NCI-H146 (cell line): ENCODE data around the gene OXSR1.

Source experiments
- DNase-seq: peaks from one replicate; lab custom pipeline; 2025; lab: John Stamatoyannopoulos, UW

Gene OXSR1

DNA sequence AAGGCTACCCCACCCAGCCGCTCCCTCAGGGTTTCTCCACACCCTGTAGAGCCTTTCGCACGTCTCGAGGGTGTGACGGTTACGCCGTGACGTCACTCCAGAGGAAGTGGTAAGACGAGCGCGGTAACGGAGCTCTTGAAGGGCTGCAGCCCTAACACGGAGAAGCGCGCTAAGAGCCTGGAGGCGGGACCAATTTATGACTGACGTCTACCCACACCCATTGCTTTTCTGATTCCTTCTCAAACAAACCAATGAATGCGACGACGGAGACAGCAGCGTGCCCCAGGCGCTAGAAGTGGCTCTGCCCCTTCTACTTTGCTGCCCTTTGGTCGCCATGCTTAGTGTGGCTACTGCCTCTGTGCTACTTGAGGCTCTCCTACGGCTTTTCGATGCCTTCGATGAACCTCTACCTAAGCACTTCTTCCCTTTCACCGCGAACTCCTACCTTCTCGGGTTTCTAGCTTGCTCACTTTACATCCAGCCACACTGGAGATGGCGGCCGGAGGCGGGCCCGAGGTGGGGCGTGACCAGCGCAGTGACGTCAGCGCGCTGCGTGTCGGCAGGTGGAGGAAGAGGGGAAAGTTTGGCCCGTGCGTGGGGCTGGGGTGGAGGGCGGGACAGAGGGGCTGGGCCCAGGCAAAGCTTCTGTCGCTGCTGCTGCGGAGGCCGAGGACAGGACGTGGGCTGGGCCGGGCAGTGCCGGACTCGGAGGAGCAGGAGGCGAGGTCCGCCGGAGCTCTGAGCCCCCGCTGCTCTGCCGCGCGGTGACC is at the start of gene OXSR1:
Gene OXSR1, plus strand, starts transcription at position 586 of the 770 bp plus-strand sequence. CDS start 340 bp downstream, outside the sequence.
- DNase-seq, result peak; percentile 99

DNA sequence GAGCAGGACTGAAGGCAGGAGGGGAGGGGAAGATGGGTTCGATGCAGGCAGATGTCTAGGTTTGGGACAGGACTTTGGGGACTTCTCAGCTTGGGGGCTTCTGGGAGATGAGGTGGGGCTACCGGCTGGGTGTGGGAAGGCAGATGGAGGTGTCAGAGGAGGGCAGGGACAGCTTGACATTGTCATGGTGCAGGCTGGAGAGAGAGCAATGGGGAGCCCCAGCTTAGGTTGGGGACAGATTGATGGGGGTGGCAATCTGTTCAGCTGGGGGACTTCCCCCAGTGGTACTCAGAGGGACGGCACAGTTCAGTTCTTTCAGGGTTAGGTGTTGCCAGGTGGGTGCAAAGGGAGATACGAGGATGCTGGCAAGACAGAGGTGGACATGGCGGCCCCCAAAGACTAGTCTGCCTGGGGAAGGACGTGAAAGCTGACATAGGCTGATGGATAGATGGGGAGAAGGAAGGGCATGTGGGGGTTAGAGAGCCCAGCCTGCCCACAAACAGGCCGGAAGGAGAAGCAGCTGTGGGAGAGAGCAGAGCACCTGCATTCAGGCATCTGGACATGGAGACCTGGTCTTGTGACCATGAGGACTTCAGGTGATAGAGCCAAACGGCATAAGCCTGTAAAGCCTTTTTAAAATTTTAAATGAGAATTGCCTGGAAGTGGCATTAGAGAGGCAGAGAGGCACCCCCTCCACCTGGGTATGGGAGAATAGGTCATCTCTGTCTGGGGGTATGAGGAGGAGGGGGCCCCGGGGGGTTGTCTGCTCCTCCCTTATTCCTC is 49.5 kb upstream of the OXSR1 start:
- no peak for DNase-seq

DNA sequence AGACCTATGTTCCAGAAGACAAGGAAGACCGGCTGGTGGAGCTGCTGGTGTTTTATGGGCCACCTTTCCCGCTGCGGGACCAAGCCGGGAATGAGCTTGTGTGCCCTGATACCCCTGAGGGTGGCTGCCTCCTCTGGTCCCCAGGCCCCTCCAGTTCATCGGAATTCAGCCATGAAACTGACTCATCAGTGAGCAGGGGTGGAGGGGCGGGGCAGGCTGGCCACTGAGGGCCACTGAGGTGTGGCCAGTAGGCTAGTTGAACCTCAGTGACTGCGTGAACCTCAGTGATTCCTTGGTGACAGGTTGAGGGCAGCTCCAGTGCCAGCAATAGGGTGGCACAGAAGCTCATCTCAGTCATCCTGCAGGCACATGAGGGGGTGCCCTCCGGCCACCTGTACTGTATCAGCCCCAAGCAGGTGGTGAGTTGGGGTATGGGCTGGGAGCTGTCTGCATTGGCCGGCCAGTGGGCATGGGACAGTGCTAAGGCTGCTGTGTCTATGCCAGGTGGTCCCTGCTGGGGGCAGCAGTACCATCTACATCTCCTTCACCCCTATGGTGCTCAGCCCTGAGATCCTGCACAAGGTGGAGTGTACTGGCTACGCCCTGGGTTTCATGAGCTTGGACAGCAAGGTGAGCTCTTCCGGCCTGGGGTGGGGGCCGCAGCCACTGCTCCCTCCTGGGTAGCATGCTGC is 48.7 kb upstream of the OXSR1 start:
- DNase-seq, result no peak

DNA sequence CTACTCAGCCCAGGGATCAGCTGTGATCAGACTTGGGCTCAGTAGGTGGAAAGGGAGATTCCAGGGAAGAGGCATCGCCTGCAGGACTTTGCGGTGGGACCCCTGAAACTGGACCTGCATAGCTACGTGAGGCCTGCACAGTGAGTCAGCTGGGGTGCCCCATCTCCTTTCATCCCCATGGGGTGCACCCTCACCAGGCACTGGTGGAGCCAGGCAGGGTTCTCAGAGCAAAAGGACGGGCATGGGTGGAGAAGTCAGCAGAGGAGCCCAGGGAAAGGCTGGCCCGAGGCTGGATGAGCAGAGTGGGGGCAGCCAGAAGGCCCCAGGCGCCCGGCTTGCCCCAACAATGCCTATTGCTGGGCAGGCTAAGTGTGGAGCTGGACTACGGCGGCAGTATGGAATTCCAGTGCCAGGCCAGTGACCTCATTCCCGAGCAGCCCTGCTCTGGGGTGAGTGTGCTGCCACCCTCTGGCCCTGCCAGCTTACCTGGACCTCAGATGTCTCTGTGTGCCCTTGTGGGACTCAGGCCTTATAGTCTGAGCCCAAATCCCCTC is 48.1 kb upstream of the OXSR1 start:
- no peak for DNase-seq

DNA sequence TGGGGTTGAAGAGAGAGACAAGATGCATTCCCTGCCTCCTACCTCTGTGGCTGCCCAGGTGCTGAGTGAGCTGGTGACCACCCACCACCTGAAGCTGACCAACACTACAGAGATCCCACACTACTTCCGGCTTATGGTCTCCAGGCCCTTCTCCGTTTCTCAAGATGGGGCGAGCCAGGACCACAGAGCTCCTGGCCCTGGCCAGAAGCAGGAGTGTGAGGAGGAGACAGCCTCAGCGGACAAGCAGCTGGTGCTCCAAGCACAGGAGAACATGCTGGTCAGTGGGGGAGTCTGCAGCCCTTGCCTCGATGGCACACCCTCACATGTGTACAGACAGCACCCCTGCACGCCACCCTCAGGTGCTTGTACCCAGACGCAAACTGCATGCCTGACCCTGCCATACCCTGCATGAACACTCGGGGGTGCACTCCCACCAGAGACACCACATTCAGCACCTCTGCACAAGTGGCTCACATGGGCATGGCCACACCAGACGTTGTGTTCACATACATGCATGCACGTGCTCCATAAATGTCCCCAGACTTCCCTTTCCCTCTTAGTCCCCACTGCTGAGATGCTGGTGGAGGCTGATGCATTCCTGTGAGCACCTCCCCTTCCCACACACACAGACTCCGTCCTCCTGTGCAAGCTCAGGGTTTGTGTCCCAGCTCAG is 47.5 kb upstream of the OXSR1 start:
- peak; percentile 19 for DNase-seq

DNA sequence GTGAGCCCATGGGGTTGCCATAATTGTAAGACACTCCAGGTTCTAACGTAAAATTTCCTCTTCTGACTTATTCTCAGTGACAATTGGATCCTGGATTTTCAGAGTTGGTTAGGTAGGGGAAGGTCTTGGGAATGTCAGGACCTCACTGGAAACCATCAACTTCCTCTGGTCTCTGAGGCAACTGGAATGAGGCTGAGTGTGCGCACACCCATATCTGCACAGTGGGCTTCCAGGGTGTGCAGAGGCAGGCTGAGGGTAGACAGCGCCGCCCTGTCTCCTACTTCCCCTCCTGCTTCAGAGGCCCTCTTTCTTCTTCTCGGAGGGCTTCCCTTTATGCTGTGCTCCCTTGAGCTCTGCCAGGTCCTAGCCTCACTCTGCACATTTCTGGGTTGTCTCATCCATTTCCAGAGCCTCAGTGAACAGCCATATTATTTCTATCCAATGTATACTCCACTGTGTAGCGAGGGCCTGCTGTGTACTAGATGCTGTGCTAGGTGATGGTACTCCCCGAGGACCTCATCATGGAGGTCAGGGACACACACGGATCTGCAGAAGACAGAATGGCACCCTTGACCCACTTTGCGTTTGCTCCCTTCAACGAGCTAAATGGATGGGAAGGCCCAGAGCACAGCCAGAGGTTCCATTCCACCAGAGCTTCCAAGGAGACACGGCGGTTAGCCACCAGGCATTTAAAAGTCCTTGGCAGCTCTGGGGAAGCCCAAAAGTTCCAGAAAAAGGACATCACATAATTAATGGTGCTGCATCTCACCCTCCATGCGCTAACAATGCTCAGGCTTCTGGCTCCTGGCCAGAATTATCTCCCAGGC is 46.7 kb upstream of the OXSR1 start:
- DNase-seq, result no peak

DNA sequence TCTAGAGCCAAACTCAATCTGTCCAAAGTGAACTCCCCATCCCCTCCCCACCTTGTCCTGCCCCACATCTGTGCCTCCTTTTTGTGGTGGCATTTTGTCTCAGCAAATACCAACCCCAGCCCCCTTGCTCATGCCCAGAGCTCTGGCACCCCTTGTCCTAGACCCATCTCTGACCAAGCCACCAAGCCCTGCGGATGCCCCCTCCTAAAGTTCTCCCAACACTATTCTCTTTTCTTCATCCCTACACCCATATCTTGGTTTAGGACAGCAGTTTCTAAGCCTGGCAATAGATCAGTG is 46.1 kb upstream of the OXSR1 start:
- DNase-seq, result no peak

DNA sequence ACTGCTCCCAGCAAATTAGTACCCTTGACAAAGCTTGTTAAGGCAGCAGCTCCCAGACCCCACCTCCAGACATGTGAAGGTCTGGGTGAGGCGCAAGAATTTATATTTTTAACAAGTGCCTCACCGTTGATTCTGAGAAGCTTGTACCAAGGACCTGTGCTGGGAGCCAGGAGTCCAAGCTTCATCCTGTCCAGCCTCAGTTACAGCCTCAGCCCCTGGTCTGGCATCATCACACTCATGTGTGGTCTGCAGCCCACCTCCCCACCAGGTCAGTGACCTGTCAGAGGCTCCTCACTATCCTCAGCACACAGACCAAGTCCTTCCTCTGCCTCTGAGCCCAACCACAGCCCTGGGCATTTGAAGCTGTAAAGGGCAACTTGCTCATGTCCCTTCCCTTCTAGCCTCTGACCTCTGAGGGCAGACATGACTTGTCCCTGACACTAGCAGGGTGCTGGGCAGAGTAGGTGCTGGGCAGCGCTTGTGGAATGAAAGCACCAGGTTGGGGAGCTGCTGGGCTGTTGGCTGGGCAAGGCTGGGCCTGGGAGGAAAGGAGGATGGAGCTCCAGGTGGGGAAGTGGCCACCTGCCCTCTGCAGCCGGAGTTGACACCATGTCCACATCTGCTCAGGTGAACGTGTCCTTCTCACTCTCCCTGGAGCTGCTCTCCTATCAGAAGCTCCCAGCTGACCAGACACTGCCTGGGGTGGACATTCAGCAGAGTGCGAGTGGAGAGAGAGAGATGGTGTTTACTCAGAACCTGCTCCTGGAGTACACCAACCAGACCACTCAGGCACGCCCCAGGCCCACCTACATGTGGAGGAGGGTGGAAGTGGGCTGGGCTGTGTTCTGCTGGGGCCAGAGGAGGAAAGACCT is 45.3 kb upstream of the OXSR1 start:
- DNase-seq, result no peak

DNA sequence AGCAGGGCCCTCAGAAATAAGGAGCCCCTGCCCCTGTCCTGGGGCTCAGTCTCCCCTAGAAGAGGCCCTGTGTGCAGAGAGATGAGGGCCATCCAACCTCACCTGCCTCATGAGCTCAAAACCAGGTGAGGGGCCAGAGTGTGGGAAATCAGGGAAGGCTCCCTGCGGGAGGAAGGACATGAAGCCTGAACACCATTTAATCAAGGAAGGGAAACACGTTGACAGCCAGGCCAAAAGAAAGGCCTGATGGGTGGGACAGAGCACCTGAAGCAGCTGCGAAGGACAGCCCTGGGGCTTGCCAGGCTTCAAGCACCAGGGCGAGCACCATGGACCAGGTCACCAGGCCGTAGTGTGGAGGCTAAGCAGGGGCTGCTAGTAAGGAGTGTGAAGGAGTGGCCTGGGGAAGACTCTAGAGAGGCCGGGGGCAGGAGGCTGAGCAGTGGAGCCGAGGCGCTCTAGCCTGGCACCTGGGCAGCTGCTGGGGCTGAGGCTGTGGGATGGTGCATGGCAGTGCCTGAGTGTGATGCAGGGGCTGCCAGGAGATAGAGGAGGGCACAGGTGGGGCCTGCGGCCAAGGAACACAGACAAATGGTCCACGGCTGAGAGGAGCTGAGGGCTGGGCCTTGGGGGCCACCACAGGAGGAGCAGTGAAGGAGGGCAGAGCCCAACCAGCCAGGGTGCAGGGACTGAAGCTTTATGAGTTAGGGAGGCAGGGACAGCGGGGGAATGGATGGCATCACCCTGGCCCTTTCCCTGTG is 44.5 kb upstream of the OXSR1 start:
- DNase-seq, result no peak

DNA sequence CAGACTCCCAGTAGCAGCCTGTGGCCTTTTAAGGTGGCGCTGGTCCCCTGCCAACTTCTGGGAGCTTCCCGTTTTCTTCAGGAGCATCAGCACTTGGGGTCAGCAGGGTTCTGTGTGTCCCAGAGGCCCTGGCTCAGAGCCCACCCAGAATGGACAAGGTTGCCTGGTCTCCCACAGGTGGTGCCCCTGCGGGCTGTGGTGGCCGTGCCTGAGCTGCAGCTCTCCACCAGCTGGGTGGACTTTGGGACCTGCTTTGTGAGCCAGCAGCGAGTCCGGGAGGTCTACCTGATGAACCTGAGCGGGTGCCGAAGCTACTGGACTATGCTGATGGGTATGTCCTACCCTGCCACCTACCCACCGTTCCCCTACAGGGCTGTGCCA is 43.9 kb upstream of the OXSR1 start:
- DNase-seq, result no peak

DNA sequence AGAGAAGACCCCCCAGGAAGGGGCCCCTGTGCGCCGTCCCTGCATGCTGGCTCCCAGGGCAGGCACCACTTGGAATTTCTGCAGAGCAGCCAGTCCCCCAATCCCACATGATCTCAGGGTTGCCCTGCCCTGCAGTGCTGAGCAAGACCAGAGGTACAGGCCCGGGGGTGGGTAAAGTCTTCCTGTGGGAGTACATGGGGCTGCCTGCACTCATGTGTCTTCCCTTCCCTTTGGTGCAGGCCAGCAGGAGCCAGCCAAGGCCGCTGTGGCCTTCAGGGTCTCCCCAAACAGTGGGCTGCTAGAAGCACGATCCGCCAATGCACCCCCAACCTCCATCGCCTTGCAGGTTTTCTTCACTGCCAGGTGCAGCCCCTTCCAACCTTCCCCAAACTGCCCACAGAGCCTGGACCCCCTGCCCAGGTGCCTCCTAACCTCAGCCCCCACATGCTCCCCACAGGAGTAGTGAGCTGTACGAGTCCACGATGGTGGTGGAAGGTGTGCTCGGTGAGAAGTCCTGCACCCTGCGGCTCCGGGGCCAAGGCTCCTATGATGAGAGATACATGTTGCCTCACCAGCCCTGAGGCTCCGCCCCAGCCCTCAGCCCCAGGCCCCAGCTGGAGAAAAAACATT is 43.4 kb upstream of the OXSR1 start:
- DNase-seq, result no peak

DNA sequence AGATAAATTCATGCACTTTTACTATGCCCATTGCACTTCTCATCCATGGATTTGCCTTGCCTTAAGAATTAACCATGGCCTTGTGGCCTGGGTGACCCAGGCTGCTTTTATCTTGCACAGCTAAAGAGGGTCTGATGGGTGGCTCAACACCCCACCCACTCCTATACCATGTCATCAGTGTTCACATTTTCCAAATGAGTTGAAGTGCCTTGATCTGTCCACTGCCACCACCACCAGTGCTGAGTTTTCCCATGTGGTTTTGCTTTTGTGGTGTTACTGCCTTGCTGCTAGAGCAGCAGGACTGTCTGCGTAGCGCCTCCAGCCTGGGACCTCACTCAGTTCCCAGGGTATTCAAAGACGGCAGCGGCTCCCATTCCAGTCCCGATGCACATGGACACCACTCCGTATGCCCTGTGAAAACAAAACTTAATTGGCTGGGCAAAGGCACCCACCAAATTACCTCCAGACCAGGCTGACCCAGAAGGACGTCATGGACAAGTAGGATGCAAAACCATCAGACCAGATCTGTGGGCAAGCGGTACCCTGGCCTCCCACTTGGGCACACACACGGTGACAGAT is 42.5 kb upstream of the OXSR1 start:
- DNase-seq, result no peak

DNA sequence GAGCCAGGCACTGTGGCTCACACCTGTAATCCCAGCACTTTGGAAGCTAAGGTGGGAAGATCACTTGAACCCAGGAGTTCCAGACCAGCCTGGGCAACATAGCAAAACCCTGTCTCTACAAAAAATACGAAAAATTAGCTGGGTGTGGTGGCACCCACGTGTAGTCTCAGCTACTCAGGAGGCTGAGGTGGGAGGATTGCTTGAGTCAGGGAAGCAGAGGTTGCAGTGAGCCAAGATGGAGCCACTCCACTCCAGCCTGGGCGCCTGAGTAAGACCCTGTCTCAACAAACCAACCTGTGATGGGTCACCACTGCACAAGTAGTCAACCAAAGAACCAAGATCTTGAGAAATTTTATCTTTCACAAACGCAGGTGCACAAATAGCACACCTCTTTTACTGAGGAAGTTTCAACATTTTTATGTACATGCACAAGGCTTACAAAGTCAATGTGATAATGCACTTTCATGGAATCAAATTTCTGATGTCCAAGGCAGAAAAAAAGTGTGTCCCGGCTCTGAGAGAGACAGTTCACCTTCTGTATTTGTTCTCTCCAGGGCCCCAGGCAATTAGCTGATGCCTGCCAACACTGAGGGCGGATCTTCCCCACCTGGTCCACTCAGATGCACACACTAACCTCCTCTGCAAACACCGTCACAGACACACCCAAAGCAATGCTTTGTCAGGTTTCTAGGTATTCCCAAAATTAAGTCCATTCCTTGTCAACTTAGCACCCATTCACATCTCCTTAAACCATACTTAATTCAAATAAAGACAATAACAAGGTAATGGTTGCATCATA is 40.8 kb upstream of the OXSR1 start:
- peak; percentile 45 for DNase-seq

DNA sequence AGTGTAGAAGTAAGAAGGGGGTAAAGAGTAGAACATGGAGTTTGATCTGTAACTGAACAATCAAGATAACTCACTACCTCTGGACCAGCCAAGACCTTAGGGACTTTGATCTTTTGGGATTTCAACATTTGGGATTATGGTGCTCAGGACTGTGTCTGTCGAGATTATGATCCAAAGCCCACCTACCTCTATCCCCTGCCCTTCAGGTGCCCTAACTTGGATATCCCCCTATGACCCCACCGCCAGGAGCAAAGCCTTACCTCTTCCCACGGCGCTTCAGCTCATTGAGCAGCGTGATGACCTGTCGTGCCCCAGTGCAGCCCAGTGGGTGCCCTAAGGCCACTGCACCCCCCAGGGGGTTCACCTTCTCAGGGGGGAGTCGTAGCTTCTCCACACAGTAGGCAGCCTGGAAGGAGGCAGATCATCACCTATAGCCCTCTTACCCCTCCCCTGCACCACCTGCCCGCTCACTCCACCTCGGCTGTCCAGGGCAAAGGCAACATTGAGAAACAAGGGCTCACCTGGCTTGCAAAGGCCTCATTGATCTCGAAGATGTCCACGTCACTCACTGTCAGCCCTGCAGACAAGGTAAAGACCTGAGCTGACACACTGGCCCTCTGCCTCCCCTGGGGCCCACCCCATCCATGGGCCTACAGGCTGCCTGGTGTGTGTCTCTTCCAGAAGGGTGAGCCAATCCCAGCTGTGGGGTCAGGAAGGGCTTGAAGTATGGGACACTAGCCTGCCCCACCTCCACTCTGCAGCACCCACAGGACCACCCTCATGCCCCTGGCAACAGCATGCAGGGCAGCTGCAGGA is 39.8 kb upstream of the OXSR1 start:
- no peak for DNase-seq

DNA sequence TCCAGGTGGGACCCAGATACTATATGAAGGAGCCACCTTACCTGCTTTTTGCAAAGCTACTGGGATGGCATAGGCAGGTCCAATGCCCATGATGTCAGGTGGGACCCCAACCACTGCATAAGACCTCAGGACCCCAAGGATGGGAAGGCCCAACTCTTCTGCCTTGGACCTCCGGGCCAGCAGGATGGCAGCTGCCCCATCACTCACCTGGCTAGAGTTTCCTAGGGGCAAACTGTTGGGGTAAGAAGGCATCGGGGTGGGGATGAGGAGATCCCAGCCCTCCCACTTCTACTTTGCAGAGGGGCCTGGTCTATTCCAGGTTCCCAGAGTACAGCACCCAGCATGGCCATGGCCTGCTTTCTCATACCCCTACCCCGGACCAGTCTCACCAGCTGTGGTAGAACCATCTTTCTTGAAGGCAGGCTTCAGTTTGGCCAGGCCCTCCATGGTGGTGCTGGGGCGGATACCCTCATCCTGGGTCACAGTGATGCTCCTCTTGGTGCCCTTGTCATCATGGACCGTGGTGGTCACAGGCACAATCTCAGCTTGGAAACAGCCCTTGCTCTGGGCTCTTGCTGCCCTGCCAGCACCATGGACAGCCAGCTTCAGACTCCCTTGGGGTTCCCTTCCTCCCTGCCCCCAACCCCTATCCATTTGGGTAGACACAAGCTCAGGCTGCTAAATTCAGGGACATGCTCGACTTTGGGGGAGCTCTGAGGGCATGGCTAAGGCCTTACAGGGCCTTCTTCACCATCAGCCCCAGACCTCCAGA is 39.0 kb upstream of the OXSR1 start:
- DNase-seq, result no peak

DNA sequence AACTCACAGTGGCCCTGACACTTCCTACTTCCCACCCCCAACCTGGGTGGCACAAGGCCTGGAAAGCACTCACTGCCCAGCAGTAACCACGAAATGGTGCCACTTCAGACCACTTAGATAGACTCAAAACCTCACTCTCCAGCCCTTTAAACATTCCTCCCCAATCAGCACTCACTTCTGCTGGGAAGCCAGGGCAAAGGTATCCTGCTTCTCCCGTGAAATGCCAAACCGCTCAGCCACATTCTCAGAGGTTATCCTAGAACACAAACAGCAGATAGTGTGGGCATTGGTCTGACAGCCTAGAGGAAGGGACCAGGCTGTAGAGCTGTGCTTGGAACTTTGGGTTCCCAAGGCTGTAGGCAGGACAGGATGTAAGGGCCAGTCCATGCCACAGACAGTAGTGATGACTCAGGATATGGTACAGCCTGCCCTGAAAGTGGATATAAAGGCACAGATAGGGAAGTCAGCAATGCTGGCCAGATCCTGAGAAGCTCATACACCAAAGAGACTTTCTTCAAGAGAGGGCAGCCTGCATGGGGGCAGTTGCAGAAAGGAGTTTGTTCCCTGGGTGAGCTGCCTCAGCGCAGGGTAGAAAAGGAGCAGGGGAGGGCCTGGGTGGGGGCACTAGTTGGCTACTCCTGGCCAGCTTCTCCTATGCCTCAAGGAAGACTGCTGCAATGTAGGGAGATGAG is 37.6 kb upstream of the OXSR1 start:
- DNase-seq, result no peak
